Dermis blood vessel endothelial cell (primary cell): ENCODE results near the gene SLC12A8. TPM values are rescaled to one million over a fixed set of nuclear protein-coding genes. Genes with fewer than 3 reads are reported as not detected.
A peak's percentile ranks its signal among the peaks of the same experiment; 100 is the strongest.

Experiments
- DNase-seq: peaks from one replicate; pipeline ENCODE4 v3.0.0; 2010
- total RNA-seq: library from RNA; depleted of rRNA; stranded (reverse); fragments of >200 nt; gene quantifications from 2 replicates; pipeline ENCODE4 v1.2.3, GENCODE V29; 2014

Gene SLC12A8
- total RNA-seq, 1 donor from 2014 or later, result 0.34 TPM

DNA sequence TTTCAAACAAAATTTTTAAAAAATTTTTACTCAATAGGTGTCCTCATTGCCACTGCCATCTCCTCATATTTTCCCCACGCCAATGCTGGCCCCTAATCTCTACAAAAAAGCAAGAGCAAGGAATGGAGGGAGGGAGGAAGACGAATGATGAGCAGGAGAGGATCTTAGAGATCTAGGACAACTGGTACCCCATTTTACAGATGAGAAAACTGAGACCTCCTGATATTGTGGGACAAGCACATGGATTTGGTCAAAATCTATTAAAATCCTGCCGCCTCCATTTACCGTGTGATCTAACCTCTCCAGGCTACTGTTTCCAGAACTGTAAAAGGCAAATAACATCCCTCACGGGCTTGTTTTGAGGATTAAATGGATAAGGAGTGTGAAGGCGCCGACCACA lies 161.3 kb downstream of the SLC12A8 start:
- DNase-seq, result no peak

DNA sequence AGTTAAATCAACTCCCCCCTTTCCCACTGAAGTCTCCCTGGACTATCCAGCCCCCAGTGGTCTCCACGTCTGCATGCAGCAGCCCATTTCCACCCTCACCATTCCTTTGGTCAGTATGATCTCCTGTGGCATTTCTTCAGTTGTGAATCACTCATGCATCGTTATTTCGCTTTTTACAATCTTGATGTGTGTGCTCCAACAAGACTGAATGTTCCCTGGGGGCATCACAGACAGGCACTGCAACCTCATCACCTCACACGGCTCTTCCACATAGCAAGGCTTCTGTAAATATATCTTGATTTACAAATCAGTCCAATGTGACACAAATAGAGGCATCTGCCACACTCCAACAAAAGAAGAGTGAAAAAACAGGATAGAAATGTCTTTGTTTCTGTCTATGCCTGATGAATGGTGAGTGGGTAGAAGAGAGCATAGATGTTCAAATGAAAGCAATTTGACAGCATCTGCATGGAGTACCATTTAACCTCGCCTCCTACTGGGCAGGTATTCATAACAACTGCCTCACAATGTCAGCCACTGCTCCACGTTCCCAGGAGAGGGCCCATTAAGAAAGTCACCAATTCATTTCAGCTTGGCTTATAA lies 162.0 kb downstream of the SLC12A8 start:
- no peak for DNase-seq

DNA sequence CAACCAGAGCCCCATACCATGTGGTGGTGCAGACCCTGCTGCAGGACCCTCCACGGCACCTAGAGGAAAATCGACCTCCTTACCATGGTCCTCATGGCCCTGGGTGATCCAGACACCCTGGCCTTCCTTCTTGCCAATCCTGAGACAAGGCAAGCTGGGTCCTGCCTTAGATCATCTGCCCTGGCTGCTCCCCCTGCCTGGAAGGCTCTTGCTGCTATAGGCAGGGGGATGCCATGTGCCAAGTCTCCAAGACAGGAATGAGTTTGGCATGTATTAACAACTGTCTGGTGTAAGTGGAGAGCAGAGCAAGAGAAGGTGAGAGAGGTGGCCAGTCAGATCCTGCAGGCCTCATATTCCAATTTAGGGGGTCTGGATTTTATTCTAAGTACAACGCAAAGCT lies 164.3 kb downstream of the SLC12A8 start:
- DNase-seq, result no peak

DNA sequence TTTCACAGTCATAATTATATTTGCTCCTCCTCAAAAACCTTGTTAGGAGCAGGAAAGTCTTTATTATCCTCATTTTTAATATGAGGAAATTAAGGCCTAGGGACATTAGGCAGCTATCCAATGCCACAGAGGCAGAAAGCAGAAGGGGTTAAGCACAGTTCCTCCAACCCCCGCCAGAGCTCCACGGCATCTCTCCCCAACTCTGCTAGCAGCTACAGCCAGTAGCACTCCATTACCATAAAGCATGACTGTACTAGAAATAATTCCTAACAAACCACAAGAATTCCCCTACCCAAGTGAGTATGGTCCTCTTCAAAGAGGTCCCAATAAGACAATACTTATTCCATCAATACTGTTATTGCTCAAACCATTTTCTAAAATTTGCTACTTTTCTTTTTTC lies 166.6 kb downstream of the SLC12A8 start:
- DNase-seq, result no peak

DNA sequence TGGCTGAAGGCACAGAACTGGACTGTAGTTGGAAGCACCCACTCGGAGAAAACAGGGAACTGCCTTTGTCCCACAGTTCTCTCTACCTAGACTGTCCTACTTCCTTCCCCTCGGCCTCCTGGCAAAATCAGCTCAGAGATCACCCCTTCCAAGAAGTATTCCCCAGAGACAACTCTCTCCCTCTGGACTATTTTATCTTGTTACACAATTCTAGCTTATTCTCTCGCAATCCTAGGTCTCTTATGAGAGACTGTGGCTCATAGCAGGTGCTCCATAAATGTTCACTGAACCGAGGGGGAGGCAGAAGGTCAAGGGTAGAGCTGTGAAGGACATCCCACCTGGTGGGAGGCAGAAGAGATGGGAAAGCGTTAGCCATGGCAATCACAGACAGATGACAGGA lies 167.4 kb downstream of the SLC12A8 start:
- DNase-seq, result no peak

DNA sequence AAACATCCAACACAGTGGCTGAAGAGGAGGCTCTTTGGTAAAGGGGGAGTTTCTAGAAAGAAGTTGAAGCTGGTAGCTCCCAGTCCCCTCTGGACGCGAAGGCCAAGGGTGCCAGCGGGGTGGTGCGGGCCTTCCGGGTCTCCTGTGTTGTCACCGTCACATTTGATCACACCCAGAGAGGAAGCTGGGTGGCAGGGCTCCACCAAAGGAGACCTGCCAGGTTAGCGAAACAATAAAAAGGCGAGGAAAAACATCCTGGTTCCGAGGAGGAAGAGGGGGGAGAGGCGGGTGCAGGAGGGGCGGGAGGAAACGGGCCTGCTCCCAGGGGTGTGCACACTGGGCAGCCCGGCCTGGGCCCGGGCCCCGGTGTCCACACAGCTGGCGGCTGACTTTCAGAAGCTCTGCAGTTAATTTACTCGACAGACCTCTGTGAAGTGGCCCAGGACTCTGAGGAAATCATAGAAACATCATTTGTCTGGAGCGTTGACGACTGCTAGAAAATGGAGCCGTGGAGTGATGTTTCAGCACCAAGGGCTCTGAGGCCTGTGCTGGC lies 168.9 kb downstream of the SLC12A8 start:
- DNase-seq, result peak; percentile 62

DNA sequence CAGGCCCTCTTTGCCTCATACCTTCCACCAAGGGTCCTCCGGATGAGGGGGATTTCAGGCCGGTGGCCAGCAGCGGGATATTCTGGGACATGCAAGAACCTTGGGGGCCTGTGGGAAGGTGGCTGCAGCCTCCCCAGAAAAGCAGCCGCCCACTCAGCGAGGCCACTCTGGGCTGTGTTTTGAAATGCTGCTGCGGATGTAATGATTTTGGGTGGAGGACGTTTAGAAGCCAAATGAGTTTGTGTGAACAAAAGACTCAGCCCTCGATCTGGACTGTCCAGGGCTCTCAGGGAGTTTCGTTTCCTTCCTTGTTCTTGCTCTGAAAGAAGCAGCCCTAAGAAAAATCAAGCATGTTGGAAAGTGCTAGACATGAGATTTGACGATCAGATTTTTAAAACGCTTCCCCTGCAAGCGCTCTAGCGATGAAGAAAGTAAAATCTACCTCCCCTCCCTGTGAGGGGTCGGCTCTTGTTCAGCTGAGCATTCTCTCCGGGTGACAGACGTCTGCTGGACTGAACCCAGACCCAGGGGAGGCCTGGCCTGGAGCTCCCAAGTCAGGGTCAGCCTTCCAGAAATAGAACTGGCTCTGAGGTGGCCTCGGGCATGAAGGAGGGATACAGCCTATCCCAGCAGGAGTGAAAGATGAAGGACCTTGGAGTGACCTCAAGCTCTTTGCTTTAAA lies 169.7 kb downstream of the SLC12A8 start:
- peak; percentile 71 for DNase-seq

DNA sequence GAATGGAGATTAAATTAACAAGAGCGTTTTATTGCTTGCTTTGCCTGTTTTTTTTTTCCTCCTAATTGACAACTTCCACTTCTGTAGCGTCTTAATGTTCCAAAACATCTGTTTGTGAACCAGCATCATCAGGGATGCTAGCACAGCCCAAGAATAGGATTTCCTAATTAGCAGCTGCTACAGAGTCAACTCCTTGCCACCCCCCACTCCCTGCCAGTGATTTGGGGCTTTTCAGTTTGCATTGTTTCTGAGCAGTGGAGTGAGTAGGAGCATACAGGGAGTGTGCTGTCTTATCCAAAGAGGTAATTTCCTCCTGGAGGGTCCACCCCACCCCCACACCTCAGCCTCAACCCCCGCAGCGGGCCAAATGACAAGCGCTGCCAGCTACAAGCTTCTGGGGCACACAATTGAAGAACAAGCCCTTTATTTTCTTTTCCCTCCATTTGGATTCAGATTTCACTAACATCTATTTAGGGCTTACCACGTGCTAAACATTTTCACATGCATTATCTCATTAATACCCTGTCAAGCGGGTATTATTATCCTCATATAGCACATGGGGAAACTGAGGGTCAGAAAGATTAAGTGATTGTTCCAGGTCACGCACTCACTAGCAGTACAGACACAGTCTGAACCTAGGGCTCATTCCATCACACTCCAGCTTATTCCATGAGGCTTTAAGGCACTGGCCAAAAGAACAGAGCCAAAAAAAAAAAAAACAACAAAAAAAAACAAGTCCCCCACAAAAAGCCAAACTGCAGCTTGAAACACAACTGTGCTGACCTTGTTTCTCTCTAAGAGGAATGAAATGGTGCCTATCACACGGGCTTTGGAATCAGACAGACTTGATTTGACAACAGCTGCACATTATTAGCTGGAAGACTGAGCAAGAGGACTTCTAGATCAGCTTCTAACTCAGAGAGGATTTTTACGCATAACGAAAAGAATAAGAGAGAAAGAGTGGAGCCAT lies 173.1 kb downstream of the SLC12A8 start:
- DNase-seq, result peak; percentile 23

DNA sequence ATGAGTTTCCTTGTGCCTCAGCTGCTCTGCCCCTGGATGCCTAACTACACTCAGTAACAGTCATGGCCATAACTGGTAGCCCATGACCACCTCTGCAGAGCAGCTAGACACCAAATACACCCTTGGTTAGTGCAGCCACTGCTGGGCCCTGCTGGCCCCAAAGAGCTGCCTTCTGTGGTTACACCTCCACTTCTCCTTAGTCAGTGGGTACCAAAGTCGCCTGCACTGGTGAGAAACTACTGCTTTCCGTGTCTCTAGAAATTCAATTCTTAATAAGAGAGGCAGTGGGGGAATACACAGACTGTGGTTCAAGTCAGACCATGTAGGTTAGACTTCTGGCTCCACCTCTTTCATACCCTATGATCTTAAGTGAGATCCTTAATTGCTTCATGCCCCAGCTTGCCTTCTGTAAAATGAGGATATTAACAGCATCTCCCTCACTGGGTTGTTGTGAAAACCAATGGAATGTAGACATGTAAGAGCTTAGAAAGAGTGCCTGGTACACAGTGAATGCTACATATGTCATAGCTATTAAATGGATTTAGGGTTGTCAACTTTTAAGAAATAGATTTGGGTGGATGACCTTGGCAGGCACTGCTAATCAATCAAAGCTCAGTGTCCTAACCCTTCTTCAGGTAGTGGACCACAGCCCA lies 174.9 kb downstream of the SLC12A8 start:
- no peak for DNase-seq

DNA sequence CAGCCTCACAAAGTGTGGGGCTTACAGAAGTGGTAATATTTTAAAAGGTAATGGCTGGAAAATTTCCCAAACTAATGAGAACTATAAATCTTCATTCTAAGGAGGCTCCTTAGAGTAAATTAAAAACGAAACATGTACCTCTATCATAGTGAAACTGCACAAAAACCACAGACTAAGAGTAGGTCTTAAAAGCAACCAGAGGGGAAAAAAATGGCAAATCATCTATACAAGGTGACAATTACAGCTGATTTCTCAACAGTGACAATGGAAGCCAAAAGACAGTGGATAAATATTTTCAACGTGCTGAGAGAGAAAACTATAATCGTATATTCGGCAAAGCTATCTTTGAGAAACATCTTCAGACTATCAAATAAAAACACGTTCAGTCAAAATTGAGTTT lies 177.3 kb downstream of the SLC12A8 start:
- DNase-seq, result no peak

DNA sequence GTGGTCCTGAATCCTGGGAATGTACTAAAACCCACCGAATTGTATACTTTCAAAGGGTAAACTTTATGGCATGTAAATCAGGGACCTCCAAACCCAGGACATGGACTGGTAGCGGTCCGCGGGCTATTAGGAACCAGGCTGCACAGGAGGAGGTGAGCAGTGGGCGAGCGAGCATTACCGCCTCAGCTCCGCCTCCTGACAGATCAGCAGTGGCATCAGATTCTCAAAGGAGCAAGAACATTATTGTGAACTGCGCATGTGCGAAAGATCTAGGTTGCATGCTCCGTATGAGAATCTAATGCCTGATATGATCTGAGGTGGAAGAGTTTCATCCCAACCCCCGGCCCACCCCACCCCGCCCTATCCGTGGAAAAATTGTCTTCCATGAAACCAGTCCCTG lies 178.9 kb downstream of the SLC12A8 start:
- no peak for DNase-seq

DNA sequence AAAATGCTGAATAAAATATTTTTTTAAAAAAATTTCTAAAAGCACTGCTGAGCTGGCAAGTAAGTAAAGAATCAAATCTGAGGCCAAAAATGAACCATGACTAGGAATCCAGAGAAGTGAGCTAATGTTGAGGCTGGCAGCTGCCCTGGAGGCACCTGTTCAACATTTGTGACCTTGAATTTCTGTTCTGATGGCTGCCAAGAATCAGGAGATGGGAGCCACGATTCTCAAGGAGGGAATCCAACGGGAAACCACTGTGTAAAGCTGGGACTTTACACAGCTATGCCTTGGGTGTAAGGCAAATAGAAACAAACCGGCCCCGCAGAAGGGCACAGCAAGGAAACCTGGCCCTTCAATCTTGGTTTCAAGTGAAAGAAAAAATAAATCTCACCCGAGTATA lies 179.4 kb downstream of the SLC12A8 start:
- peak; percentile 31 for DNase-seq

DNA sequence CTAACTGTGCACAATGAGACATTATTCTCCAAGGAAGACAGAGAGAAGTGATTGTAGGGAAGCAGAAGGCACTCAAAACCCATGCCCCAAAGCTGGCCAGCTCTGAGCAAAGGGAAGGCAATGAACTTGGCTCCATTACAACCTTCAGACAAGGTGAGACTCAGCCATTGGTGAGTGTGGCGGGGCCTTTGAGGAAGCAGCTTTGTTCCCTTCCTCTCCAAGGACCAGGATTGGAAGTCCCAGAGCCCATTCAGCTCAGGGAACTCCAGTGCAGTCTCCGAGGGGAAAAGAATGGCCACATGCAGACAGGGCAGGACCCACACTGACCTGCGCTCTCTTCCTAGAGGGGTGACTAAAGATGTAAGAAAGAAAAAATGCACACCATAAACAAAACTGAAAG lies 179.9 kb downstream of the SLC12A8 start:
- peak; percentile 19 for DNase-seq

Other genes with a start within 250 kb of the SLC12A8 start
- 55.6 and 103 TPM in 2 replicates for gene HEG1, start 156.8 kb downstream of the SLC12A8 start, total RNA-seq
- gene ZNF148, start 162.6 kb upstream of the SLC12A8 start, total RNA-seq, result 33.7 and 38.0 TPM in 2 replicates